Measurements from ENCODE around the gene NPIPA8.
"Not testable (repeated sequence)": the region's sequence is repeated elsewhere in the genome, so short reads cannot be mapped to it uniquely, and the experiment has no call there.

The NPIPA8 gene

GRCh38 chr16:18270171-18270570 lies 66.4 kb downstream of the NPIPA8 start:
- DNase-seq, result not testable (repeated sequence)
